C4-2B (cell line): ENCODE measurements around the gene STAM.

ENCODE experiments used
- H3K27ac ChIP-seq: fragments of 450-650 bp; 2 replicates; pipeline ENCODE4 v1.5.1; 2017
- CTCF ChIP-seq: fragments of 450-650 bp; conservative IDR thresholded peaks from 2 replicates; pipeline ENCODE4 v1.5.1; 2017; ENCODE audit warnings: mild to moderate bottlenecking
- ZFX ChIP-seq: fragments of 450-650 bp; IDR thresholded peaks from 2 replicates; pipeline ENCODE4 v1.6.1; 2017

STAM gene

GRCh38 chr10:17648243-17649035 is 4.5 kb downstream of the STAM start:
- H3K27ac ChIP-seq = no peak overlapping the region
- no peak for TF ChIP-seq ZFX
- TF ChIP-seq CTCF = no peak

- H3K27ac ChIP-seq = no peak overlapping the region
- TF ChIP-seq CTCF (no peak), ZFX (no peak)
Measured at GRCh38 chr10:17649052-17649451, 5.1 kb downstream of the STAM start.

GRCh38 chr10:17649836-17650235 is 5.9 kb downstream of the STAM start:
- TF ChIP-seq ZFX (no peak), CTCF (no peak)
- H3K27ac ChIP-seq = no peak overlapping the region

- H3K27ac ChIP-seq = no peak overlapping the region
- TF ChIP-seq ZFX = no peak
- no peak for TF ChIP-seq CTCF
Measured at GRCh38 chr10:17650416-17650815, 6.5 kb downstream of the STAM start.

GRCh38 chr10:17651896-17652295 is 7.9 kb downstream of the STAM start:
- TF ChIP-seq ZFX = no peak
- no peak for TF ChIP-seq CTCF
- H3K27ac ChIP-seq = no peak overlapping the region

GRCh38 chr10:17652585-17652984 is 8.6 kb downstream of the STAM start:
- TF ChIP-seq CTCF = no peak
- TF ChIP-seq ZFX = no peak
- no peak overlapping the region for H3K27ac ChIP-seq

- H3K27ac ChIP-seq = no peak overlapping the region
- no peak for TF ChIP-seq CTCF
- TF ChIP-seq ZFX = no peak
Measured at GRCh38 chr10:17655009-17655408, 11.1 kb downstream of the STAM start.
